Left renal pelvis (tissue), 4 donors: Measurements from ENCODE around the gene DELE1. TPM values are rescaled to one million over a fixed set of nuclear protein-coding genes. Genes with fewer than 3 reads are reported as not detected.

Source experiments
- DNase-seq, 4 donors: peaks; one replicate each; pipeline ENCODE4 v3.0.0-alpha.2; 2013; ENCODE audit warnings: low read depth in 4 of 4, low spot score in 3 of 4
- polyA plus RNA-seq, 4 donors: library from polyadenylated mRNA; unstranded; fragments of 120-200 nt; gene quantifications; one replicate each; pipeline ENCODE4 v1.2.1, GENCODE V29; 2013; ENCODE audit not compliant: insufficient read length in 4 of 4

Gene DELE1
- polyA plus RNA-seq, 4 donors = 87.1 to 130 (median 101) TPM

DNA sequence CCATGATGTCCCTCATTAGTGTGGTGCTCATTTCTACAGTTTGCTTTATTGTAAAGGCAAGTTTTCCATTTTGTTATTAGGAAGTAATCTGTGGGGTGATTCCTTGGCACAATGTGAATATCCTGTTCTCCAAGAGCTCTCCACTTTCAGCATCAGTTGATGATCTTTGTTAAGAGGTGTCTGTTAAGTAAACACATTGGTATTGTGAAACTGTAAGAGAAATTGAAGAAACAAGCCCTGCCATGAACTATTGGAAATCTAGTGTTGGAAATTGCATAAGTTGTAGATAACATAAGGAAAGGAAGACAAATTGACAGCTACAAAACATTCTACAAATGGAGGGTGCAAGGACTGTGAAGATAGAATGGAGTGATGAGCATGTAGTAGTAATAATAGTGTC is 62.4 kb downstream of the DELE1 start:
- DNase-seq = no peak

DNA sequence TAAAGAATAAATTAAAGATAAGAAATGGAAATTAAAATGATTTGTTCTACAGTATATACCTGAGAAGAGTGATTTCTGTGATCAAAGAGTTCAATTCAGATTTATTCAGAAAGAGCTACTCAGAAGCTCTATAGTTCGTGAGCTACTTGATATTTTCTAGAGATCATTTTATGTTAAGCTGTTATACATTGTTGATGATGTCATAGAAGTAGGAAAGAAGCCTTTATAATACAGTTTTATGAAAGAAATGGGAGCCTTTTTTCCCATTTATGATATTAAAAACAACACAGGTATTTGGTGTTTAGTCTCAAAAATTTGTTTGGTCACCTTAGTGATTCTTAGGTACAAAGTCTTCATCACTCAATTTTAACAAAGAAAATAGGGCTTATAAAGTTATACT is 66.0 kb downstream of the DELE1 start:
- no peak for DNase-seq

Other genes with a start within 250 kb of the DELE1 start
- 10 to 100 TPM; 14.9 to 24.3 (median 19.5) TPM for gene ARAP3, start 241.6 kb upstream of the DELE1 start, polyA plus RNA-seq
- 10 to 100 TPM in 3 of 4 donors, 1 to 10 TPM in 1; 8.8 to 24.9 (median 23.2) TPM for gene PCDH1, start 45.5 kb upstream of the DELE1 start, polyA plus RNA-seq
- 10 to 100 TPM; 13.9 to 16.5 (median 14.3) TPM for gene PCDH12, start 34.3 kb downstream of the DELE1 start, polyA plus RNA-seq
- 10 to 100 TPM; 48.6 to 71.5 (median 61.4) TPM for gene RNF14, start 45.2 kb downstream of the DELE1 start, polyA plus RNA-seq
- gene GNPDA1, start 89.2 kb downstream of the DELE1 start, polyA plus RNA-seq = 10 to 100 TPM; 43.4 to 70.2 (median 60.1) TPM
- 100 to 1,000 TPM; 116 to 154 (median 136) TPM for gene NDFIP1, start 184.9 kb downstream of the DELE1 start, polyA plus RNA-seq